K562 (cell line): Measurements from ENCODE around the gene CNKSR1. TPM values are rescaled to one million over a fixed set of nuclear protein-coding genes. Genes with fewer than 3 reads are reported as not detected.

ENCODE experiments used
- BHLHE40 ChIP-seq: IDR thresholded peaks from 2 replicates; pipeline ENCODE4 v1.6.1; 2011; ENCODE audit warnings: low read length, improper control_type of control experiment
- CBFA2T2 ChIP-seq: fragments of 450-650 bp; conservative IDR thresholded peaks from 2 replicates; pipeline ENCODE4 v1.6.1; 2017; ENCODE audit warnings: mild to moderate bottlenecking
- HBP1 ChIP-seq: fragments of 450-650 bp; formaldehyde crosslinking; IDR thresholded peaks from 2 replicates; pipeline ENCODE4 v1.4.0; 2022; ENCODE audit warnings: missing genetic modification characterization
- ID3 ChIP-seq, 2 experiments: fragments of 250-450 bp in 1 of 2; fragments of 450-650 bp in 1 of 2; sonication (Bioruptor Pico) in 1 of 2; IDR thresholded peaks; 2 replicates each; pipeline versions ENCODE4 v1.6.1 to v1.8.0; 2016 to 2021; ENCODE audit warnings: mild to moderate bottlenecking in 2 of 2, moderate library complexity in 2 of 2, missing compliant biosample characterization in 1 of 2, missing genetic modification characterization in 1 of 2
- MEF2A ChIP-seq: IDR thresholded peaks from 2 replicates; pipeline ENCODE4 v1.6.1; 2011; ENCODE audit warnings: low read depth, mild to moderate bottlenecking, low read length, moderate library complexity; ENCODE audit not compliant: control insufficient read depth
- ZNF239 ChIP-seq: fragments of 250-450 bp; sonication (Bioruptor Pico); IDR thresholded peaks from 2 replicates; pipeline ENCODE4 v1.4.0; 2020; ENCODE audit warnings: mild to moderate bottlenecking
- polyA plus RNA-seq, 8 experiments: library from polyadenylated mRNA; depleted of rRNA in 4 of 8; stranded (reverse) in 5 of 8; unstranded in 3 of 8; fragments of >200 nt; fragmentation: Nextera tagmentation in 2 of 8; fragmentation: Illumina TruSeq in 1 of 8; extraction: Ambion mirVana in 2 of 8; extraction: Trizol in 1 of 8; gene quantifications; 2 replicates each; pipeline versions ENCODE4 v1.2.1 to v1.2.3, GENCODE V29; 2011 to 2014; ENCODE audit warnings: inconsistent platforms in 1 of 8, missing spikeins in 1 of 8
- total RNA-seq, 7 experiments: library from RNA; depleted of rRNA in 6 of 7; stranded (reverse); fragments of >200 nt in 6 of 7; fragmentation: Illumina TruSeq in 2 of 7; extraction: Trizol in 2 of 7; gene quantifications; 2 replicates each; pipeline versions ENCODE4 v1.2.1 to v1.2.3, GENCODE V29; 2011 to 2021; ENCODE audit warnings: low replicate concordance in 1 of 7

The CNKSR1 gene
- total and polyA plus RNA-seq, 9 of the 15 experiments (the other 6 are each of a cell fraction or from before 2014, with no cell fraction given): 0.03 to 2.8 (median 1.1) TPM

- TF ChIP-seq CBFA2T2 (no peak), BHLHE40 (no peak), MEF2A (no peak), ID3 (CRISPR knock-in tag; IDR thresholded peaks at IDR 0.05) (no peak), ID3 (tag; IDR thresholded peaks at IDR 0.05) (no peak), ZNF239 (no peak), HBP1 (CRISPR knock-in tag) (0 out of 2 replicates have a peak, but pooled peaks have one; percentile 5)
Observed at GRCh38 chr1:26160527-26161414, 16.5 kb upstream of the CNKSR1 start (continued).
